ENCODE results near the gene SIGLEC11.
"Not testable (repeated sequence)": the region's sequence is repeated elsewhere in the genome, so short reads cannot be mapped to it uniquely, and the experiment has no call there.

The SIGLEC11 gene

GRCh38 chr19:49981603-49982593, 20.9 kb upstream of the SIGLEC11 start:
- DNase-seq (ENCODE audit: low read depth) = no peak

- DNase-seq (ENCODE audit: low read depth) = no peak
Observed at GRCh38 chr19:49978324-49978723, 17.4 kb upstream of the SIGLEC11 start.

DNA sequence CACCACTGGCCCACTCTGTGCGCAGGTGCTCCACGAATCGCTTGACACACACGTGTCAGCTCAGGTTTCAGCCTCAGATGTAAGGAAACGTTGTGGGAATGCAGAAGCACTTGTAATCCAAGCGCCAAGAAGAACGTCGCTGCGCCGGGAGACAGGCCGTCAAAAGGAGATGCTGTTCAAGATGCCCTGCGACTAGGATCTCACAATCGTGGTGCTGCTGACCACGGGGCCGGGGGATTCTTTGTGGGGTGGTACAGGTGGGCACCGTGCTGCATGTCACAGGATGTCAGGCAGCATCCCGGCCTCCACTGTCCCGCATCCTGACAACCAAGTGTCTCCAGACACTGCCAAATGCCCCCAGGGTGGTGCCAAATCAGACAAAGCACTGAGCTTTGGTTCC, 16.9 kb upstream of the SIGLEC11 start:
- DNase-seq (ENCODE audit: low read depth) = no peak

- DNase-seq (ENCODE audit: low read depth) = no peak
Observed at GRCh38 chr19:49977076-49977475, 16.1 kb upstream of the SIGLEC11 start.

GRCh38 chr19:49976496-49976895, 15.5 kb upstream of the SIGLEC11 start:
- DNase-seq (ENCODE audit: low read depth) = no peak

GRCh38 chr19:49975051-49975450, 14.1 kb upstream of the SIGLEC11 start:
- no peak for DNase-seq (ENCODE audit: low read depth)

DNA sequence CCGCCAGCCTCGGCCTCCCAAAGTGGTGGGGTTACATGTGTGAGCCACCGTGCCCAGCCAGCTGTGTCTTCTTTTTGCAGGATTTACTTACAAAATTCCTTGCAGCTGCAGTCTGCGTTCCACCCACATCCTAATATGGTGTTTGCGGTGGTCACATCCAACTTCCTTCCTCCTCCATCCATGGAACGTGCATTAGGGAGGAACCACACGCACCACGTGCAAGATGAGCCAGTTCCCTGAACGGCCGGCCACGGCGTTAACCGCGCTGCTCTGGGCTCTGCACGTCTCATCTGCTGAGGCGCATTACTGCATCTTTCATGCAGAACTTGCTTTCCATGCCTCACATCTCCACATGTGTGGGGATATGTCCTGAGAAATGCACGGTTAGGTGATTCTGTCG, 13.0 kb upstream of the SIGLEC11 start:
- DNase-seq (ENCODE audit: low read depth) = no peak

DNA sequence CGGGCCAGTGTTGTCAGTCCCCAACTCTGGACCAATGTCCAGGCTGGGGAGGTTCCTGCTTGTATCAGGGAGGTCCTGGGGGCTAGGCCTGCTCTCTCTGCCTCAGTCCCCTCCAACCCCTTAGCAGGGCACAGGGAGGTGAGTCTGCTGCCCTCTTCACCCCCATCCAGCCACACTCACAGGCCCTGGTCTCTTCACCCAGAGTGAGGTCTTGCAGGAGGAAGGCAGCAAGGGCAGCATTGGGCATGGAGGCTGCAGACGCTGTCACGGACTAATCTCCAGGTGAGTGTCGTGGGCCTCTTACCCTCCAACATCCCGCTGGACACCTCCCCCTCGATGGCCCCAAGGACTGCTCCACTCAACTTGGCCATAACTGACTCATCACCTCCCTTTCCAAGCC, 11.9 kb upstream of the SIGLEC11 start:
- DNase-seq (ENCODE audit: low read depth) = no peak

GRCh38 chr19:49971991-49972411, 11.0 kb upstream of the SIGLEC11 start:
- DNase-seq (ENCODE audit: low read depth) = no peak

- not testable (repeated sequence) for DNase-seq (ENCODE audit: low read depth)
Observed at GRCh38 chr19:49969355-49969754, 8.4 kb upstream of the SIGLEC11 start.

DNA sequence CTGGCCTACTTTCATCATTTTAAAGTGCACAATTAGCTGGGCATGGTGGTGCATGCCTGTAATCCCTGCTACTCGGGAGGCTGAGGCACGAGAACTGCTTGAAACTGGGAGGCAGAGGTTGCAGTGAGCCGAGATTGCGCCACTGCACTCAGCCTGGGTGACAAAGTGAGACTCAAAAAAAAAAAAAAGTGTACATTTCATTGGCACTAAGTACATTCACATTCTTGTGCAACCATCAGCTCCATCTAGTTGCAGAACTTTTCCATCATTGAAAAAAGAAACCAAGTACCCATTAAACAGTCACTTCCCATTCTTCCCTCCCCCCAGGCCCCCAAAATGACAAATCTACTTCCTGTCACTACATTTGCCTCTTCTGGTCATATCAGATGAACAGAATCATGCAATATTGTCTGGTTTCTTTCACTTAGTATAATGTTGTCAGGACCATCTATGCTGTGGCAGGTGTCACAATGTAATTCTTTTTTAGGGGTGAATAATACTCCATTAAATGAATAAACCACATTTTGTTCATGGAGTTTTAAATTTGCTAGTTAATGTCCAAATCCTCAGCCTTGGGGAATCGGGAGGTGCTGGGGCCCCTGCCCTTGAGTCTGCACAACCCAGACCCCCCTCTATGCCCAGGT, 7.4 kb upstream of the SIGLEC11 start:
- no peak for DNase-seq (ENCODE audit: low read depth)

DNA sequence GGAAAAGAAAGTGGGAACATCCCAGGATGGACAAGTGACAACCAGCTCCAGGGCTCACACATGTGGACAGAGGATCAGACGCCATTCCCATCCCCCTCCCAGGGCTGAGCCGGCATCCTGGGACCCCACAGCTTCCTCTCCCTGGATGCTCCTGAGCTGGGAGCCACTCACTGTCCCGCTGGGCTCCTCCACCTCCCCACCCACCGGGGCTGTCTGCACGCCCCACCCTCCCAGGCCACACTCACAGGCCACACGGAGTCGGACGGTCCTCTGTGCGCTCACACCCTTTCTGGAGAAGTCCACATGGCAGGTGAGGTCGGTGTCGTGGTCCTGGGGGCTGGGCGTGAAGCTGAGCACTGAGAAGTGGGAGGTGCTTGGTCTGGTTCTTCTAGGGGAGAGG, 1.1 kb downstream of the SIGLEC11 start:
- DNase-seq (ENCODE audit: low read depth) = not testable (repeated sequence)

DNA sequence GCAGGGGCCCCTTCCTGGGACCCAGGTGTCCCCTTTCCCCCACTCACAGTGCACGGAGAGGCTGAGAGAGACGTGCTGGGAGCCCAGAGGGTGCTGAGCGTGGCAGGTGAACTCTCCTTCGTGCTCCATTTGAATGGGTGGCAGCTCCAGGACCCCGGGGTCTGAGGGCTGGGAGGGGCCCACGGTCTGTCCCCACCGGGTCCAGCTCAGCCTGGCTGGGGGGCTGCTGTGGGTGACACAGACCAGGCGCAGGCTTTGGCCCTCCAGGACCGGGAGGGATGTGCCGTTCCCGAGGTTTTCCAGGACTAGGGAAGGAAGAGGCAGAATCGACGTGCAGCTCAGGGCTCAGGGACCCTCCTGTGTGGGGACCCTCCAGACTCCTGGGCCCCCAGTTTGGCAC, 2.4 kb downstream of the SIGLEC11 start:
- DNase-seq (ENCODE audit: low read depth) = not testable (repeated sequence)

GRCh38 chr19:49958144-49958543, 2.8 kb downstream of the SIGLEC11 start:
- DNase-seq (ENCODE audit: low read depth) = not testable (repeated sequence)

- no peak for DNase-seq (ENCODE audit: low read depth)
Observed at GRCh38 chr19:49957262-49957915, 3.6 kb downstream of the SIGLEC11 start.

GRCh38 chr19:49956115-49956495, 4.9 kb downstream of the SIGLEC11 start:
- no peak for DNase-seq (ENCODE audit: low read depth)

DNA sequence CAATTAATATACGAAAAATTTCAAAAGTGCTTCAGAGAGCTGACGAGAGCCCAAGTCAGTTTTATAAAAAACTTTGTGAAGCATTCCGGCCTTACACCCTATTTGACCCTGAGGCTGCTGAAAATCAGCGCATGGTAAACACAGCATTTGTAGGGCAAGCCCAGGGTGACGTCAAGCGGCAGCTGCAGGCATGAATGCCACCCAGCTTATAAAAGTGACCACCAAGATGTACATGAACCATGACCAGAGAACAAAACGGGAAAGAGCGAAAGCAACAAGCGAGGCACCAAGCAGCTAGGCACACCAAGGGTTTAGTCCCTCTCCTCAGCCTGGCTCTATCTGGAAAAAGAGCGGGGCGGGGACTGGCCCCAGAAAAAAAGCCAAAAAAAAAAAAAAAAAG, 6.0 kb downstream of the SIGLEC11 start:
- DNase-seq (ENCODE audit: low read depth) = no peak

DNA sequence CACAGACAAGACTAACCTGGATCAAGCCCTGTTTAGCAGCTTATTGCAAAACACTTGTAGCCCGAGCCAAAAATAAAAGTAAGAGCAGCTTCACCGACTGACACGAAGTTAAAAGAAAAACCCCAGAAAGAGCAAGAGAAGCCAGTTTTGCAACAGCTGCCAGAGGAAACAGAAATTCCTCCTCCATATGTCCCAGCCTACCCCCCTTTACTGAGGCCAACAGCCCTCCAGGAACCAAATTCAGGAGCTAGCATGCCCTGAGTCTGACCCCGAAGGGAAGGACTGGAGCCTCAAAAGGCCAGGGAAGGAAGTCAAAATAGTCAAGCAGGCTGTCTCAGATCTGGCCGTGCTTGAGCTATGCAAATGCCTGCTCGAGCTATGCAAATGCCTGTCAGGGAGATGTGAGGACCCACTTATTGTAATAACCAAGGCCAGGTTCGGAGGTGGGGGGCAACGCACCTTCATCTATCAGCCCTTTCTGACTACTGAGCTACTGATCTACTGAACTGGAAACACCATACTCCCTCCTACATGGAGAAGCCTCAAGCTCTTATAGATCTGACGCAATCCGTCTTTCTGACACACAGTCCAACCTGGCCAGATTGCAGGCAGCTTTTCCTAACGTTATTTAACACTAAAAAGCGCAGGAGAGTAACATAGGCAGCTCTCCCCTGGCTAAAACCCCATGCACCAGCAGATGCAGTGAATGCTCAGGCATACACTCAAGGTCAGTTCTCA, 6.7 kb downstream of the SIGLEC11 start:
- no peak for DNase-seq (ENCODE audit: low read depth)

DNA sequence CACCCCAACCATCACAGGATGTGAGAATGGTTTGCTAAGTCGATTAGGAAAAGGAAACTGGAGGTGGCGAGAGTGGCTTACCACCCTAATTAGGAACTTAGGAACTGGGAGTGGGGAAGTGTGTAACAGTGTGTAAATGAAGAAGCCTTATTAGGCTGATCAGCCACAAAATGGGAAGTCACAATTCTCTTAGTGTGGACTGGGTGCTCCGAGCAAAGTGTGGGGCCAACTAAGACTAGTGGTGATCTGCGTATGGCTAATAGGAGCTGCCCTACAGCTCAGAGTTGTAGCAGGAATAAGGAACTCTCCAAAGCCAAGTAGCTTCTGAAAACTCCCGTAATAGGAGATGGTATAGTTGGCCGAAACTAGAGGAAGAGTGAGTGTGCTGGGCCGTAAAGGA, 7.6 kb downstream of the SIGLEC11 start:
- no peak for DNase-seq (ENCODE audit: low read depth)

DNA sequence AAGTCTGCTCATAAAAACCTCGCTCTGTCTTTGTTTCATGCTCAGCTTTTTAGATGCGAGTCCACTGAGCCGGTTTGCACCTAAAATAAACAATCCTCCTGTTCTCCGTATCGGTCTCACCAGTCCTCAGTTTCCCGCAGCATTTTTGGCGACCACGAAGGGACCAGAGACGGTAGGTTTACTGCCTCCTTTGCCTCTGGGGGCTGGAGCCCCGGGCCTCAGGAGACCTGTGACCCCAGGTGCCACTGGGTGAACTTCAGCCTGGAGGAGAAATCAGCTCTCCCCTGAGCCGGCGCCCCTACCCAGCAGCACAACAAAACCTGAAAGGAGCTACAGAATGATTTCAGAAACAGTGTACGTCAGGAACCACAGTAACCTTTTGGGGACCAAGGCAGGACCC, 8.1 kb downstream of the SIGLEC11 start:
- no peak for DNase-seq (ENCODE audit: low read depth)

DNA sequence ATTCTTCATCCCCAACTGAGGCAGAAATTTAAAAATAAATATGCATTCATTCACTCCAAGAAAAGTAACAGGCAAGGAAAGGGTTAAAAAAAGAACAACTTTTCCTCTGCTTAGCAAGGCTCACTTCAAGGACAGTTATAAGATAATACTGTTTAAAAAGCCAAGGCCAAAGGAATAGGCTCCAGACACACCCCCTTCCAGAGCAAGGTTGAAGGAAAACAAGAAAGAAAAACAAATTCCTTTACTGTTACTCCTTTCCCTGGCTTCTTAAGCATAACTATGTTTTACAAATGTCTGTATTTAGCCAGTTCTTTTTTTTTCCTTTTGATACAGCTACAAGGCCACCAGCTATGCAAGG, 8.5 kb downstream of the SIGLEC11 start:
- no peak for DNase-seq (ENCODE audit: low read depth)
